HepG2 (cell line): ENCODE data around the gene ZMYND10. TPM values are rescaled to one million over a fixed set of nuclear protein-coding genes. Genes with fewer than 3 reads are reported as not detected.

ENCODE experiments used
- ARNTL ChIP-seq: sonication (generic); formaldehyde crosslinking; IDR thresholded peaks from 2 replicates; pipeline ENCODE4 v1.4.0; 2020; ENCODE audit warnings: mild to moderate bottlenecking, missing genetic modification reagents
- FOXA1 ChIP-seq, 2 experiments: fragments of 450-650 bp in 1 of 2; sonication (generic) in 1 of 2; formaldehyde crosslinking in 1 of 2; IDR thresholded peaks; 2 replicates each; pipeline versions ENCODE4 v1.4.0 to v1.6.1; 2016 to 2020; ENCODE audit warnings: missing genetic modification reagents in 1 of 2
- RAD21 ChIP-seq: fragments of 450-650 bp; formaldehyde crosslinking; IDR thresholded peaks from 2 replicates; pipeline ENCODE4 v1.5.0; 2020; ENCODE audit warnings: mild to moderate bottlenecking
- SMYD3 ChIP-seq: sonication (generic); formaldehyde crosslinking; IDR thresholded peaks from 2 replicates; pipeline ENCODE4 v1.8.1; 2023; ENCODE audit warnings: mild to moderate bottlenecking, missing genetic modification reagents
- polyA plus RNA-seq, 8 experiments: library from polyadenylated mRNA; depleted of rRNA in 3 of 8; stranded (reverse) in 7 of 8; unstranded in 1 of 8; fragments of >200 nt; fragmentation: Illumina TruSeq in 4 of 8; extraction: Trizol in 4 of 8; gene quantifications; 2 replicates each; pipeline versions ENCODE4 v1.2.1 to v1.2.3, GENCODE V29; 2011 to 2016; ENCODE audit warnings: low read depth in 4 of 8, missing spikeins in 1 of 8, mixed read lengths in 1 of 8; ENCODE audit not compliant: insufficient read depth in 1 of 8
- total RNA-seq, 5 experiments: library from RNA; depleted of rRNA; stranded (reverse); fragments of >200 nt; fragmentation: Illumina TruSeq; extraction: Trizol; gene quantifications; 2 replicates each; pipeline ENCODE4 v1.2.3, GENCODE V29; 2016; ENCODE audit warnings: low read depth in 1 of 5
- TF ChIP-seq, protein P1 (sequence below): sonication (generic); formaldehyde crosslinking; IDR thresholded peaks from 2 replicates; pipeline ENCODE4 v1.4.0; 2020; ENCODE audit warnings: missing genetic modification reagents, borderline replicate concordance
- TF ChIP-seq, protein P2 (sequence below): sonication (generic); formaldehyde crosslinking; IDR thresholded peaks from 2 replicates; pipeline ENCODE4 v1.5.1; 2020; ENCODE audit warnings: mild to moderate bottlenecking, missing genetic modification reagents, moderate library complexity
- TF ChIP-seq, protein P3 (sequence below): fragments of 450-650 bp; IDR thresholded peaks from 2 replicates; pipeline ENCODE4 v1.6.1; 2017
- TF ChIP-seq, protein P4 (sequence below): IDR thresholded peaks from 2 replicates; pipeline ENCODE4 v1.6.1; 2012; ENCODE audit warnings: low read depth, low read length, improper control_type of control experiment
- TF ChIP-seq, protein P5 (sequence below): sonication (generic); formaldehyde crosslinking; IDR thresholded peaks from 2 replicates; pipeline ENCODE4 v1.4.0; 2020; ENCODE audit warnings: missing genetic modification reagents, mild to moderate bottlenecking, borderline replicate concordance

Gene ZMYND10
- total and polyA plus RNA-seq, 2 of the 13 experiments (the other 11 are each of a cell fraction or from before 2014, with no cell fraction given): 0.60 to 0.74 TPM

DNA sequence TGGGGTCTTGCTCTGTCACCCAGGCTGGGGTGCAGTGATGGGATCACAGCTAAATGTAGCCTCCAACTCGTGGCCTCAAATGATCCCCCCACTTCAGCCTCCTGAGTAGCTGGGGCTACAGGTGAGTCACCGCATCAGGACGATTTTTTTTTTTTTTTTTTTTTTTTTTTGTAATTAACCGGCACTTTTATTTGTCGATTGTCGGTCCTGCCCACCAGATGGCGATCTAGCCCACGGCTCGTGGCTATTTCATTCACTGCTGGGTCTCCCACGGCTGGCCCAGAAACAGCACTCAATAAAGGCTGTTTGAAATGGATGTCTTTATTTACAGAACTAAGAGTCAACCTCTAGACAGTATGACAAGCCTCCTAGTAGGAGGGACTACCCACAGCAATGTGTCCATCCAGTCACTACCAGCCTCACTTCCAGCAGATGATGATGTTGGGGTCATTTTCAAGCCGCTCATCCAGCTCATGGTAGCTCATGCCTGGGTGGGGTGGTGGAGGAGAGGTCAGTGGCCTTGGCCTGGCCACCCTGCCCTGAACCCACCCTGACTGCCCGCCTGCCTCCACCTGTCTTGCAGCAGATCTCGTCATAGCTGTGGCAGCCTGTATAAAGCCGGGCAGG lies 1.8 kb upstream of the ZMYND10 start (continued):
- TF ChIP-seq, protein P1, sequence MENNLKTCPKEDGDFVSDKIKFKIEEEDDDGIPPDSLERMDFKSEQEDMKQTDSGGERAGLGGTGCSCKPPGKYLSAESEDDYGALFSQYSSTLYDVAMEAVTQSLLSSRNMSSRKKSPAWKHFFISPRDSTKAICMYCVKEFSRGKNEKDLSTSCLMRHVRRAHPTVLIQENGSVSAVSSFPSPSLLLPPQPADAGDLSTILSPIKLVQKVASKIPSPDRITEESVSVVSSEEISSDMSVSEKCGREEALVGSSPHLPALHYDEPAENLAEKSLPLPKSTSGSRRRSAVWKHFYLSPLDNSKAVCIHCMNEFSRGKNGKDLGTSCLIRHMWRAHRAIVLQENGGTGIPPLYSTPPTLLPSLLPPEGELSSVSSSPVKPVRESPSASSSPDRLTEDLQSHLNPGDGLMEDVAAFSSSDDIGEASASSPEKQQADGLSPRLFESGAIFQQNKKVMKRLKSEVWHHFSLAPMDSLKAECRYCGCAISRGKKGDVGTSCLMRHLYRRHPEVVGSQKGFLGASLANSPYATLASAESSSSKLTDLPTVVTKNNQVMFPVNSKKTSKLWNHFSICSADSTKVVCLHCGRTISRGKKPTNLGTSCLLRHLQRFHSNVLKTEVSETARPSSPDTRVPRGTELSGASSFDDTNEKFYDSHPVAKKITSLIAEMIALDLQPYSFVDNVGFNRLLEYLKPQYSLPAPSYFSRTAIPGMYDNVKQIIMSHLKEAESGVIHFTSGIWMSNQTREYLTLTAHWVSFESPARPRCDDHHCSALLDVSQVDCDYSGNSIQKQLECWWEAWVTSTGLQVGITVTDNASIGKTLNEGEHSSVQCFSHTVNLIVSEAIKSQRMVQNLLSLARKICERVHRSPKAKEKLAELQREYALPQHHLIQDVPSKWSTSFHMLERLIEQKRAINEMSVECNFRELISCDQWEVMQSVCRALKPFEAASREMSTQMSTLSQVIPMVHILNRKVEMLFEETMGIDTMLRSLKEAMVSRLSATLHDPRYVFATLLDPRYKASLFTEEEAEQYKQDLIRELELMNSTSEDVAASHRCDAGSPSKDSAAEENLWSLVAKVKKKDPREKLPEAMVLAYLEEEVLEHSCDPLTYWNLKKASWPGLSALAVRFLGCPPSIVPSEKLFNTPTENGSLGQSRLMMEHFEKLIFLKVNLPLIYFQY (CRISPR knock-in tag): no peak
- no peak for TF ChIP-seq FOXA1 (IDR thresholded peaks at IDR 0.05)
- TF ChIP-seq FOXA1 (CRISPR knock-in tag; IDR thresholded peaks at IDR 0.05): 0 out of 2 replicates have a peak, but pooled peaks have one; percentile 20
- TF ChIP-seq ARNTL (CRISPR knock-in tag): no peak
- TF ChIP-seq, protein P2, sequence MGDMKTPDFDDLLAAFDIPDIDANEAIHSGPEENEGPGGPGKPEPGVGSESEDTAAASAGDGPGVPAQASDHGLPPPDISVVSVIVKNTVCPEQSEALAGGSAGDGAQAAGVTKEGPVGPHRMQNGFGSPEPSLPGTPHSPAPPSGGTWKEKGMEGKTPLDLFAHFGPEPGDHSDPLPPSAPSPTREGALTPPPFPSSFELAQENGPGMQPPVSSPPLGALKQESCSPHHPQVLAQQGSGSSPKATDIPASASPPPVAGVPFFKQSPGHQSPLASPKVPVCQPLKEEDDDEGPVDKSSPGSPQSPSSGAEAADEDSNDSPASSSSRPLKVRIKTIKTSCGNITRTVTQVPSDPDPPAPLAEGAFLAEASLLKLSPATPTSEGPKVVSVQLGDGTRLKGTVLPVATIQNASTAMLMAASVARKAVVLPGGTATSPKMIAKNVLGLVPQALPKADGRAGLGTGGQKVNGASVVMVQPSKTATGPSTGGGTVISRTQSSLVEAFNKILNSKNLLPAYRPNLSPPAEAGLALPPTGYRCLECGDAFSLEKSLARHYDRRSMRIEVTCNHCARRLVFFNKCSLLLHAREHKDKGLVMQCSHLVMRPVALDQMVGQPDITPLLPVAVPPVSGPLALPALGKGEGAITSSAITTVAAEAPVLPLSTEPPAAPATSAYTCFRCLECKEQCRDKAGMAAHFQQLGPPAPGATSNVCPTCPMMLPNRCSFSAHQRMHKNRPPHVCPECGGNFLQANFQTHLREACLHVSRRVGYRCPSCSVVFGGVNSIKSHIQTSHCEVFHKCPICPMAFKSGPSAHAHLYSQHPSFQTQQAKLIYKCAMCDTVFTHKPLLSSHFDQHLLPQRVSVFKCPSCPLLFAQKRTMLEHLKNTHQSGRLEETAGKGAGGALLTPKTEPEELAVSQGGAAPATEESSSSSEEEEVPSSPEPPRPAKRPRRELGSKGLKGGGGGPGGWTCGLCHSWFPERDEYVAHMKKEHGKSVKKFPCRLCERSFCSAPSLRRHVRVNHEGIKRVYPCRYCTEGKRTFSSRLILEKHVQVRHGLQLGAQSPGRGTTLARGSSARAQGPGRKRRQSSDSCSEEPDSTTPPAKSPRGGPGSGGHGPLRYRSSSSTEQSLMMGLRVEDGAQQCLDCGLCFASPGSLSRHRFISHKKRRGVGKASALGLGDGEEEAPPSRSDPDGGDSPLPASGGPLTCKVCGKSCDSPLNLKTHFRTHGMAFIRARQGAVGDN (CRISPR knock-in tag): peak; percentile 32
- TF ChIP-seq, protein P3, sequence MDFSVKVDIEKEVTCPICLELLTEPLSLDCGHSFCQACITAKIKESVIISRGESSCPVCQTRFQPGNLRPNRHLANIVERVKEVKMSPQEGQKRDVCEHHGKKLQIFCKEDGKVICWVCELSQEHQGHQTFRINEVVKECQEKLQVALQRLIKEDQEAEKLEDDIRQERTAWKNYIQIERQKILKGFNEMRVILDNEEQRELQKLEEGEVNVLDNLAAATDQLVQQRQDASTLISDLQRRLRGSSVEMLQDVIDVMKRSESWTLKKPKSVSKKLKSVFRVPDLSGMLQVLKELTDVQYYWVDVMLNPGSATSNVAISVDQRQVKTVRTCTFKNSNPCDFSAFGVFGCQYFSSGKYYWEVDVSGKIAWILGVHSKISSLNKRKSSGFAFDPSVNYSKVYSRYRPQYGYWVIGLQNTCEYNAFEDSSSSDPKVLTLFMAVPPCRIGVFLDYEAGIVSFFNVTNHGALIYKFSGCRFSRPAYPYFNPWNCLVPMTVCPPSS: no peak
- TF ChIP-seq RAD21 (CRISPR knock-in tag): peak; percentile 43; the same call in 1 of the 2 replicates
- TF ChIP-seq, protein P4, sequence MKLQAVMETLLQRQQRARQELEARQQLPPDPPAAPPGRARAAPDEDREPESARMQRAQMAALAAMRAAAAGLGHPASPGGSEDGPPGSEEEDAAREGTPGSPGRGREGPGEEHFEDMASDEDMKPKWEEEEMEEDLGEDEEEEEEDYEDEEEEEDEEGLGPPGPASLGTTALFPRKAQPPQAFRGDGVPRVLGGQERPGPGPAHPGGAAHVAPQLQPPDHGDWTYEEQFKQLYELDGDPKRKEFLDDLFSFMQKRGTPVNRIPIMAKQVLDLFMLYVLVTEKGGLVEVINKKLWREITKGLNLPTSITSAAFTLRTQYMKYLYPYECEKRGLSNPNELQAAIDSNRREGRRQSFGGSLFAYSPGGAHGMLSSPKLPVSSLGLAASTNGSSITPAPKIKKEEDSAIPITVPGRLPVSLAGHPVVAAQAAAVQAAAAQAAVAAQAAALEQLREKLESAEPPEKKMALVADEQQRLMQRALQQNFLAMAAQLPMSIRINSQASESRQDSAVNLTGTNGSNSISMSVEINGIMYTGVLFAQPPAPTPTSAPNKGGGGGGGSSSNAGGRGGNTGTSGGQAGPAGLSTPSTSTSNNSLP: peak; percentile 96
- TF ChIP-seq SMYD3 (CRISPR knock-in tag): no peak
- TF ChIP-seq, protein P5, sequence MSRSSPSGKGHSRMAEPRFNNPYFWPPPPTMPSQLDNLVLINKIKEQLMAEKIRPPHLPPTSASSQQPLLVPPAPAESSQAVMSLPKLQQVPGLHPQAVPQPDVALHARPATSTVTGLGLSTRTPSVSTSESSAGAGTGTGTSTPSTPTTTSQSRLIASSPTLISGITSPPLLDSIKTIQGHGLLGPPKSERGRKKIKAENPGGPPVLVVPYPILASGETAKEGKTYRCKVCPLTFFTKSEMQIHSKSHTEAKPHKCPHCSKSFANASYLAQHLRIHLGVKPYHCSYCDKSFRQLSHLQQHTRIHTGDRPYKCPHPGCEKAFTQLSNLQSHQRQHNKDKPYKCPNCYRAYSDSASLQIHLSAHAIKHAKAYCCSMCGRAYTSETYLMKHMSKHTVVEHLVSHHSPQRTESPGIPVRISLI (CRISPR knock-in tag): peak; percentile 88
- TF ChIP-seq, all 625 proteins: peak for 12
